T-helper 1 cell treated with Interleukin-12 subunit alpha and Interleukin-12 subunit beta and Interleukin-4 antibody, amounts not matched to agents 30 ng/mL and 1 ng/mL, for 36 hours (primary cell): Measurements from ENCODE around the gene WNK2. TPM values are rescaled to one million over a fixed set of nuclear protein-coding genes. Genes with fewer than 3 reads are reported as not detected.

Source experiments
- intact Hi-C: fragments of 100-400 bp; cut with micrococcal nuclease; formaldehyde crosslinking; loops from one replicate; pipeline ENCODE4 v1.15.1; 2024
- total RNA-seq: library from RNA; stranded (reverse); gene quantifications from 2 replicates; pipeline ENCODE4 v1.2.3, GENCODE V29; 2022

Gene WNK2
- total RNA-seq, 1 donor from 2014 or later: 0.22 TPM

DNA sequence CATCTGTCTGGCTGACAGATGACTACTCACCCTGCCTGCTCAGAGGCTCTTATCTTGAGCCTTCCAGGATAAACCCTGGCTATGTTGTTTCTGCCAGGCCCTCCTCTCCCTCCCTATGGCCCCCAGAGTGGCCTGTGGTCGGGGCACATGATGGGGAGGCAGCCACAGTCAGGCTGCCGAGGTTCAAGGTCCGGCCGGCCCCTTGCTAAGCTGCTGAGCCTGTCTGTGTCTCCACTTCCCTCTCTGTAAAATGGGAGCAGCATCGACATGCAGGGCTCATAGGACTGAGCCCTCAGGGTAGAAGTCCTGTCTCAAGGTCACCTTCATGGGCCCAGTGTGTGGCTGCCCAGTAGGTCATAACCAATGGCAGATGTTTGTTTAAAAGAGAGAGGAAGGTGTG, 28.5 kb downstream of the WNK2 start:
- intact Hi-C loops: no loop called here

DNA sequence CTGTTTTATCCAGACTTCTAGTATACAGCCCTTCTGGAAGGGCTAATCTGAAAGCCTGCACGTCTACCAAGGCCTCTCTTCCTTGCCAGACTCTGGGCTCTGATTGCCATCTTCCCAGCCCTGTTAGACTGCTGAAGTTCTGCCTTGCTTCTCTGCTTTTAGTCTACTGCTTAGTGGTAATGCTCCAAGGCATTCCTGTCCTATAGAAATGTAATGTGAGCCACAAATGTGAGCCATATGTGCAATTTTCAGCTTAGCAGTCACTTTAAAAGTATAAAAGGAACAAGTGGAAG, 32.1 kb downstream of the WNK2 start:
- intact Hi-C loops: no loop called here

DNA sequence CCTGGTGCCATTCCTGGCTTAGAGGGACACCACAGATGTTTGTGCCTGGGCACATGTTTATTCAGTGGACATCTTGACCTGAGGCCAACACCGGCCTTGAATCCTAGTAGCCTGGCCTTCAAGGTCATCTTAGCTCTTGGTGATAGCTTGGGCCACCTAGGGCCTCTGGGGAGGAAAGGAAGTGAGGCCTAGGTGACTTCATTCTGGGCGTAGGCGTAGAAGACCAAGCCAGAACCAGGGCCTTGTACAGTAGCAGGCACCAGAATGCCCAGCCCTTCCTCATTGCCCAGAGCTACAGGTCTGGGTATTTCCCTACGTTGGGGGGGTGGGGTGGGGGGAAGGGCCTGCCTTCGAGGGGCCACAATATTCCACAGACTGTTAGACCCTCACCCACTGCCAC, 33.8 kb downstream of the WNK2 start:
- intact Hi-C loops: no loop called here

DNA sequence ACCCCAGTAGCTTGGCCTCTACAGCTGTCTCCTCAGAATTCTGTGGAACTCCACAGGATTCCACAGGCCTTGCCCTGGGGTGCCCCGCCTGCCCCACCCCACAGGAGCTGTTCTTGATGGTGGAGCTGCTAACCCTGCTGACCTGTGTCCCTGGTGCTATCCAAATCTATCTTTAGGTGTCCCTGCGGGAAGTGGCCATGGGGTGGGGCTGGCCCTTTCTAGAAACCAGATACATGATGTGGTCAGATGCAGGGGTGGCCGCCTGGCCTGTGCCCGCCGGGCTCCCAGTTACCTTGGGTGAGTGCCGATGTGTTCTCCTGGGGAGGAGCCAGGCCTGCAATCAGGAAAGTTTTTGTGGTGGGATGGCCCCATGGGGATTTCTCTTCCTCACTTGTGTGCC, 34.2 kb downstream of the WNK2 start:
- intact Hi-C loops: no loop called here

DNA sequence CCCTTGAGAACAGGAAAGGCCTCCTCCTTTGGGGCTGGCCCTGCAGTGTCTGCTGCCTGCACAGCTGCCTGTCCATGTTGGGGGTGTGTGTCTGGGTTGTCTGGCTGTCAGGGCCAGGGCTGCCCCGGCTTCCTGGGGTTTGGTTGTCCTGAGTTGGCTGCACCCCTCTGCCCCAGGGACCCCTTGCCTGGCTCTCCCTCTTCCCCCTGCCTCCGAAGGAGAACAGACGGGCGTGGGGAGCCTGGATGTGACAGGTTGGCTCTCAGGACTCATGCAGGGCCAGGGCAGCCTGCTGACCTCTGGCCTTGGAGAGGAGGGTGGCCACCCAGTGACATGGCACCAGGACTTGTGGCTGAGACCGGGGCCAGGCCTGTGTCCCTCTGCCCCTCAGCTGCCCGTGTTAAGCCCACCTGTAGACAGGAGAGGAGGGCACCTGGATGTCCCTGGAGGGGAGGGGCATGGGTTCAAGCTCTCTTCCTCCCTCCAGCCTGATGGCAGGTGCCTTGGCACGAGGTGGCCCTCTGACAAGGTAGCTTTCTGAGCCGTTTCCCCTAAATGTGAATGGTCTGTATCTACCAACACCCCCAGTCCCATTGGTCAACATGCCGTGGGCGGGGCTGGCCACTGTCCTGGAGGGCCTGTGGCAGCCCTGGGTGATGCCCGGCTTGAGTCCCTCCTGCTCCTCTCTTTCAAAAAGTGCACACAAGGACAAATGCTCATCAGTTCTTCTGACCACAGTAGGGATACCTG, 34.9 kb downstream of the WNK2 start:
- intact Hi-C loops: no loop called here

DNA sequence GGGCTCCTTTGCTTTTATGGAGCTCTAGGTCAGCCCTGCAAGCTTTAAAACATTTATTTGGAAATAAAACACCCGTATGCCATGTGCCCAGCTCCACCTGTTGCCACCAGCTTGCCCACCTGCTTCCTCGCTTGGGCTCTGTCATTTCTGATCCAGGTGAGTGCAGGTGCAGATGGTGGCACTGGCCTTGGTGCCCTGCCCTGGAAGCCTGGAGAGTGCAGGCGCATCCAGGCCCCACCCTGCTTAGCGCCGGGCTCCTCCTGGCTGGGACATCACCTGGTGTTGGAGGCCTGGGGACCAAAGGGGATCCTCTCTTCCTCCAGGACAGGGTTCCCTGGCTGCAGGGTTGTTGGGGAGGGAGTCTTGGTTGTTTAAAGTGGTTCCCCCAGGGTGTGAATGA, 35.8 kb downstream of the WNK2 start:
- intact Hi-C loops: no loop called here

DNA sequence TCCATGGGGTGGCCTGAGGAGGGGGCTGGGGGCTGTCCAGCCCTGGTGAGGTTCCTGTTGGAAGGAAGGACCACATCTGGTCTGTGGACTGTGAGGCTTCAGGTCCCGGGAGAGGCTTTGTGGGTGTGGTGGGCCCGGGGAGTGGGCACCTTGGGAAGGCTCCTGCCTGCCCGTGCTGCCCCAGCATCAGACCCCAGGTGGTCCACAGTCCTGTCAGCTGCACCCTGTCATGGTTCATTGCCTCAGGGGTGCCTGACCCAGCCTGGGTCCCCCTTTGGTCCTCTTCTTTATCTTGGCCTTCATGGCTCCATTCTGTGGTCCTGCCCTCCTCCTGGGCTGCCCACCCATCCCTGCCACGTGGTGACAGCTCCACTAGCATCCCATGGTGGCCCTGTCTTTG, 36.7 kb downstream of the WNK2 start:
- intact Hi-C loops: no loop called here

DNA sequence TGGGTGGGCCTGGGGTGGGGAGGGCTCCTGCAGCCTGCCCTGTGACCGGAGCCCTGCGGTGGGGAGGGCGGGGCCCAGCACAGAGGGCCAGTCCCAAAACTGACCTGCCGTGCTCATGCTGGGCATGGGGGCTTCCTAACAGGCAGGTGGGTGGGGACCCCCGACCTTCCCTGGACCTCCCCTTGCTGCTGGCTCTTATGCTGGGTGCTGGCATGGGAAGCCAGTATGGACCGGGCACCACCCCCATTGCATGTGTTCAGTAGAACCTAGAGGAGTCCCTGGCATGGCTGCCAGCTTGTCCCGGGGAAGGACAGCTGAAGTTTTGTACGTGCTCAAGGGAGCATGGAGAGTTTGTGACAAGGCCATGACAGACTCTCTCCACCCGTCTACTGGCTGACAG, 37.1 kb downstream of the WNK2 start:
- intact Hi-C loops: no loop called here

DNA sequence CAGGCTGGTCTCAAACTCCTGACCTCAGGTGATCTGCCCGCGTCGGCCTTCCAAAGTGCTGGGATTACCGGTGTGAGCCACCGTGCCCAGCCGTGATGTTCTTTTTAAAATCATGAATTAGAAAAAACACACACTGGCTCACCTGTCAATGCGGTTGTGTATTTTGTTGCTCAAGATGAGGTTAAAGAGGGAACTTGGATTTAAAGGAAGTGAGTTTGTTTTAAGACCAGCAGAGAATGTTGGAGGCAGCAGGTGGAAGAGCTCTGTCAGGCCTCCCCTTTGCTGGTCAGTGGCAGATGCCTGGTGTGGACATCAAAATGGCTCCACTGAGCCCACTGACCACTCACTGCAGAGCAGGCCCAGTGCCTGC, 38.9 kb downstream of the WNK2 start:
- intact Hi-C loops: no loop called here

DNA sequence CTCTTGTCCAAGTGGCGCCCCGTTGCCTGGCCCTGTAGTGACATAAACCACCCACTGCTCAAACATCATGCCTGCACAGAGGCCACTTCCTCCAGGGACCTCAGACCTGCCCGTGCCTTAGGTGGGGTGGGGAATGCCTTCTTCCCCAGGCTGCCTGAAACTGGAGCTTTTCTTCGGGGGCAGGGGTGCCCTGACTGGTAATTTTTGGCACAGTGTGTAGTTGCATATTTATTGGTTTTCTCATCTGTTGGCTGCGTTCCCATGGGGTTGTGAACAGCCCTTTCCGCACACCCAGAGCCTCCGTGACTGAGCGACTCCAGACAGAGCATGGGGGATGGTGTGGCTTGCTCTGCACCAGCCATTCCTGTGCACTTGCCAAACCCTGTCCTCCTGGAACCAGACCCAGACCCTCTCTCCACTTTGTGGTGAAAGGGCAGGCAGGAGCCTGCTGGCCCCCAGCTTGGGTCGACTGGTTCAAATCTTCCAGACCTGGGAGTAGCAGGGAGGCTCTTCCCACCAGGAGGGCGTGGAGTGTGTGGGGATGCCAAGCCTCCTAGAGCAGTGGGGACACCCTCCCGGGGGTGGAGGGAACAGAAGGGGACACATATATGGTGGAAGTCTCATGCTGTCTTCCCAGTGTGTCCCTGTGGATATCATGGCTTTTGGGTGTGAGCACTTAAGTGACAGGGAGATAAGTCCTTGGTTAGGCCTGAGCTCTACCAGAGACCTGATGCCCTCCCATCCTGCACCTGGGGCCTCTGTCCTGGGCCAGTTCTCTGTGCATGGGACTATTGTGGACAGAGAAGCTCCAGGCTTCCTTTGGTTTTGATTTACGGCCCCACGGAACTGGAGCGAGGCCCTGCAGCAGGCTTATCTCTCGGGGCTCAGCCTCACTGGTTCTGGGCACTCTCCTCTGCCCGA, 39.6 kb downstream of the WNK2 start:
- intact Hi-C loops: no loop called here

DNA sequence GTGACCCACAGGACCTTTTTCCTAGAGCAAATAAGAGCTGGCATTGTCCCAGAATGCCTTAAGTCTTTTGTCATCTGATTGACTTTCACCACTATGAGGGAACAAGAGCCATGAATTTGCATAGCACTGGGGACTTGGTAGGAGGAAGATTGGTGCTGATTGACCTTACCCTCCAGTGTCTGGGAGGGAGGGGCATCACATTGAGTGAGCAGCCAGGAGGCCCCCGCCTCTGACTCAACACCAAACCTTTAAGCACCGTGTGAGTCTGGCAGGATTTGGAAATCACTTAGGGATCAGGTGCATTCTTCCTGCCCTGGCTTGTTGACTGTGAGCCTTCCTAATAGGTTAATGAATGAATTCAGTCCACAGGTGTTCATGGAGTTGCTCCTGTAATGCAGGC, 40.7 kb downstream of the WNK2 start:
- intact Hi-C loops: no loop called here

DNA sequence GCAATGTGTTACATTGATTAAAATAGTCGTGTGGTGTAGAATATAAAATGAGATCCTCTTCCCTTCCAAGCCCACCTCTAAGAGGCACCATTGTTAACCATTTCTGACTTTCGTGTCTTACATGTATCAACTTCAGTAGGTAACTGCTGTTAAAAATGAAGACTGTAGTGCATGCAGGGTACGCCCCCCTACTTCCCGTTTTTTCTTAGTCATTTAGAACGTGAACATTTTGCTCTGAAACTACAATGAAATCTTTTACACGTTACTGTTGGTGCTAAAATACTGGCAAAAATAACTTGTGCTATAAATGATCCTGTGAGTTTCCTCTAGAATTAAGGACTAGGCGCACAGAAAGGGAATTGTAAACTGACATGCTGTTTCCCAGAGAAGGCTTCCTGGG, 41.5 kb downstream of the WNK2 start:
- intact Hi-C loops: no loop called here

DNA sequence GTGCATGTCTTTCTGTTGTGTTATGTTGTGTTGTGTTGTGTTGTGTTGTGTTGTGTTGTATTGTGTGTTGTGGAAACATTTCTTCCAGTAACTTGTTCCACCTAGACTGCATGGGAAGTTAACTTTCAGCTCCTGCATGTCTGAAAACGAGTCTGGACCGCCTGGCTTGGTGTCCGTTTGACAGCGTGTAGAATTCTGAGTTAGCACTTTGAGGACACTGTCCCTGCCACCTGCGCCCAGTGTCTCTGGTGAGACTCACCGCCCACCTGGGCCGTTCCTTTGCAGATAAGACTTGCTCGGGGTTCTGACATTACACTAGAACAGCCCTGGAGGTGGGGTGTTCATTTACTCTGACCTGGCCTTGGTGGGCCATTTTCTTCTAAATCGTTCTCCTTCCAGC, 42.0 kb downstream of the WNK2 start:
- intact Hi-C loops: no loop called here

DNA sequence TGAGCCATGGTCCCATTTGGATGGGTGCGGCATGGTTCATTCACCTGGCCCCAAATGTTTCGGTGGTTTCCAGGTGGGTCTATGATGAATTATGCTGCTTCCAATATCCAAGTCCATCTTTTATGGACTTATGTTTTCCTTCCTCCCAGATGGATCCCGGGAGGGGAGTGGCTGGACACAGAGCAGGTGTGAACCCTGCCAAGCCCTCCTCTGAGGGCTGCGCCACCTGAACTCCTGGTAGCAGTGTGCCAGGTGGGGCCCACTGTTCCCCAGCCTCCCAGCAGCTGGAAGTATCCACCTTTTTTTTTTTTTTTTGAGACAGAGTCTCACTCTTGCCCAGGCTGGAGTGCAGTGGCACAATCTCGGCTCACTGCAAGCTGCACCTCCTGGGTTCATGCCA, 42.9 kb downstream of the WNK2 start:
- intact Hi-C loops: no loop called here

DNA sequence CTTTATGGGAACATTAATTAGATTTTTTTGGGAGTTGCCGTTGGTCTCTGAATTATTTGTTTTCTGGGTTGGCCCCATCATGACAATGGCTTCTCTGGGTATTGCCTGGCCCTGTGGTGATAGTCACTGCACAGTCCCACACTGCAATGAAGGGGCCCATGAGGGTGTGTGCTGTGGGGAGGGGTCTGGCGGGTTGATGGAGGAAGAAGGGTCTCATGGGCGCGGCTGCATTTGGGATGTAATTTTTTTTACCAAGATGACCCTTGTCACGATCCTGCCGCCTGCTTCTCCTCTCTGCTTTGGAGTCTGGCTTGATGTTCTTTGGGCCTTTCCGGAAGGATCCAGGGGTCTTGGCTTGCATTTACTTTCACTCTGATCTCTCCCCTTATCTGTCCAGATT, 44.1 kb downstream of the WNK2 start:
- intact Hi-C loops: no loop called here

DNA sequence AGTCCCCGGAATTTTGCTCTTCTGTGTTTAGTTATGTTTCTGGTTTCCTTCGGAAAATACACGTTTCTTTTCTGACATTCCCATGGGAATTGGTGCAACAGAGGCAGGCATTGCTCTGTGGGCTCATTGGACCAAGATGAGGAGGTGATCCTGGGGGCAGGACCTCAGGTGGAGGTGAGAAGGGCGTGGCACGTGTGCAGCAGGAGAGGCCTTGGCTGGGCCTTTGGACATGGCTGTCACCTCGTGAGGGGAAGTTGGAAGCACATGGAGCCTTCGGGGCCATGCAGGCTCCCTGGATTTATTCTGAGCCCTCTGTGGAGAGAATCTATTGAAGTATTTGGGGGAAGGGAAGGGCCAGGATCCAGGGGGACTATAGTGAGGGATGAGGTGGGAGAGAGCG, 44.5 kb downstream of the WNK2 start:
- intact Hi-C loops: no loop called here

DNA sequence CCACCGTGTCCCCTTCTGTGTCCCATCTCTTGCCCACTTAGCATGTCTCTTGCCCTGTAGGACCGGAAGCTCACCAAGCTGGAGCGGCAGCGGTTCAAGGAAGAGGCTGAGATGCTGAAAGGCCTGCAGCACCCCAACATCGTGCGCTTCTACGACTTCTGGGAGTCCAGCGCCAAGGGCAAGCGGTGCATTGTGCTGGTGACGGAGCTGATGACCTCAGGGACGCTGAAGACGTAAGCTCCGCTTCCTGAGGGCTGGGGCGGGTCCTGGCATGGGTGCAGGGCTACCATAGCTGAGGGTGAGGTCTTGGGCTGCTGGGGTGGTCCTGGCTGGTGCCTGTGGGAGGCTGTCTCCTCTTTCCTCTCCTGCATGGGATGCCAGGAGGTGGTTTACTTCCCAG, 45.7 kb downstream of the WNK2 start:
- intact Hi-C loops: no loop called here

DNA sequence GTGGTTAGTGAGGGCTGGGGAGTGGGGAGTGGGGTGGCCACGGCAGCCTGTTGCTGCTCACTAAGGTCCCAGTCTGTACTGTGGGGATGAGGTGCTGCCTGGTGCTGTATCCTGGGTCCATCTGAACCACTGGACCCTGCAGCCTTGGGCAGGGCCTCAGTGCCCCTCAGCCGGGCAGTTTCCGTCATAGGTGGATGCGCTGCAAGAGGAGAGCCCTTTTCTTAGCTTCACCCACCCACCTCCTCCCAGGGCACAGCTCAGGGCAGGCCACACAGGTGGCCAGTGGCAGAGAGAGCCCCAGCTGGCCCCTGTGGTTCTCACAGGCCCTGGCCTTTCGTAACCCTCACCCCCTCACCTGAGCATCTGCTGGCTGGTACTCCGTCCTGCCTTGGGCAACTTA, 46.2 kb downstream of the WNK2 start:
- intact Hi-C loops: no loop called here

DNA sequence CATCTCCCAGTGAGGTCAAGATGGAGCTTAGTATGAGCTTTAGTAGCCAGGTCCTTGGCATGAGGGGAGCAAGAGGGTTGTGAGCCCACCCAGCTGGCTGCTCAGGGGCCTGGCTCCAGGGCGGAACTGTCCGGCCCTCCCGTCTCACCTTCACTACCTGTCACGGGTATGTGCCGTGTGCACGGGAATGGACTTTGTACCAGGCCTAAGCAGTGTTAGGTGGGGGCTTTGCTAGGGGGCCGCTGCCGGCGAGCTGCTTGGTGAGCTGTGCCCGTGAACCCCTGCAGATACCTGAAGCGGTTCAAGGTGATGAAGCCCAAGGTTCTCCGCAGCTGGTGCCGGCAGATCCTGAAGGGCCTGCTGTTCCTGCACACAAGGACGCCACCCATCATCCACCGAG, 46.7 kb downstream of the WNK2 start:
- intact Hi-C loops: no loop called here

DNA sequence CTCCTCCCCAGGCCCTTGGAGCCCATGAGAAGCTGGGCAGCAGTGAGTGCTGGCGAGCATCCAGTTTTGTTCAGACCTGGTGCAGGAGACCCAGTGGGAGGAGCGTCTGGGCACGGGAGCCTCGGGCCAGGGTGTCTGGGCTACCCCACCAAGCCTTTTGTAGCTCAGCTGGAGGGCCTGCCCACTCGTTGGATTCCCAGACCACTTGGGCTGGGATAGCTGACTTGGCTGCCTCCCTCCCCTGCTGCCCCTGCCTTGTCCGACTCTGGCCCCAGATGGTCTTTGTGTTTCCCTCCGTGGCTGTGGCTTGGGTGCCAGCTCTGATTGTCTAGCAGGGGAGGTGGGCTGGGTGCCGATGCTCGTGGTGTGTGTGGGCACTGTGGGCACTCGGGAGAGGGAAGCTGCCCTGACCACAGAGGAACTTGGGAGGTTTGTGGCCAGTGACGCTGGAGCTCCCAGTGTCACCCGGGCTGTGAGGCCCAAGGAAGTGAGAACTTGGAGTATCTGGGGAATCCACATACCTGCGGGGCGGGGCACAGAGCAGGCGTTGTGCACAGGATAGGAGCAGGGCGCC, 47.3 kb downstream of the WNK2 start:
- intact Hi-C loops: no loop called here

DNA sequence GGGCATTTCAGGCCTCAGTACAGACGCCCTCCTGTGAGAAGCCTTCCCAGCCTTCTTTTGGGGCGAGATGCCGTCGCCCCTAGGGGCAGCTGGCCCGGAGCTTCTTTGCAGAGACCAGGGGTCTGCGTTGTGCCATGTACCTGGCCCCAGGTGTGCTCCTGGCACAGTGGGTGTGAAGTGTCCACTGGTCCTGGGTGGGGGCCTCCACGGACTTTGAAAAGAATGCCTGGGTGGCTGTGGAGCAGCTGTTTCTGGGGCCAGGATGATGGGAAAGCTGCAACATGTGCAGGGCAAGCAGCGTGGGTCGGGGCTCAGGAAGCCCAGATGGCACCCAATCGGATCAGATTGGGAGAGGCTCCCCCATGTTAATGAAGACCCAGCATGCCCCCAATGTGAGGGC, 47.8 kb downstream of the WNK2 start:
- intact Hi-C loops: no loop called here

DNA sequence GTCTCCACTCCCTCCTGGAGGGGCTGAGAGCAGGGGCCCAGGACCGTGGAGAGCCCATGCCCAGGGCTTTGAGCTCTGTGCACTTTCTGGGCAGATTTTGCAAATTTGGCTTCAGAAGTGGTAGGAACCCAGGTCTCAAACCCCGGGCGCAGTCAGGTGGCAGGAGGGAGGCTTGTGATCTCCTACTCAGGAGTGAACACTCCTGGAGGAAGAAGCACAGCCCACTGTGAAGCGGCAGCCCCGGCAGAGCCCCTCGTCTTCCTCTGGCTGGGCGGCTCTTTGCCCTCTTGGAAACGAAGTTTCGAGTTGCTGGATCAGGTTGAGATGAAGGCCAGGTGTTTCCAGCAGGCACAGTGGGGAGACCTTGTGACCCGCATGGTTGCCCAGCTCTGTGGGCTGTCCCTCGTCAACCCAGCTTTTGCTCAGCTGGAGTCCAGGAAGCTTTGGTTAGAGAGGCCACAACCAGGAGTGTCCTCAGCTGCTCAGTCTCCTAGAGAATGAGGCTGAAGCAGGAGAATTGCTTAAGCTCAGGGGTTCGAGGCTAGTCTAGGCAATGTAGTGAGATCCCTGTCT, 48.5 kb downstream of the WNK2 start:
- intact Hi-C loops: no loop called here
